DOHH2 (cell line): ENCODE data around the gene EGR1.

Source experiments
- CTCF ChIP-seq: fragments of 200-600 bp; sonication (generic); IDR thresholded peaks from one replicate; pipeline ENCODE4 v1.5.1; 2014; ENCODE audit warnings: antibody characterized with exemption, mild to moderate bottlenecking, low read depth, low read length; ENCODE audit not compliant: poor library complexity, severe bottlenecking
- EZH2phosphoT487 ChIP-seq: fragments of 200-600 bp; sonication (generic); IDR thresholded peaks from 2 replicates; pipeline ENCODE4 v1.6.1; 2017; ENCODE audit warnings: borderline replicate concordance, mild to moderate bottlenecking, antibody characterized with exemption, low read length, moderate library complexity, mixed read lengths

GRCh38 chr5:138464388-138465260 is 655 bp upstream of the EGR1 start:
- TF ChIP-seq CTCF (peak; percentile 42), EZH2phosphoT487 (no peak)
